NCI-H187 (cell line): ENCODE measurements around the gene GNPTG.

Experiments
- DNase-seq, 2 experiments: peaks; one replicate each; lab custom pipeline; 2025; lab: John Stamatoyannopoulos, UW

Gene GNPTG

GRCh38 chr16:1347286-1347855, 4.4 kb upstream of the GNPTG start:
- no peak for DNase-seq

- DNase-seq: no peak
Measured at GRCh38 chr16:1347962-1348361, 3.8 kb upstream of the GNPTG start.

- DNase-seq: no peak
Measured at GRCh38 chr16:1348441-1348840, 3.3 kb upstream of the GNPTG start.

- DNase-seq: no peak
Measured at GRCh38 chr16:1348926-1349325, 2.8 kb upstream of the GNPTG start.

- no peak for DNase-seq
Measured at GRCh38 chr16:1349351-1349750, 2.4 kb upstream of the GNPTG start.

- no peak for DNase-seq
Measured at GRCh38 chr16:1349951-1350350, 1.8 kb upstream of the GNPTG start.

GRCh38 chr16:1350691-1351090, 1.0 kb upstream of the GNPTG start:
- DNase-seq: no peak

GRCh38 chr16:1351215-1351581, 533 bp upstream of the GNPTG start:
- DNase-seq: no peak

- DNase-seq: no peak
Measured at GRCh38 chr16:1354815-1355540, 3.2 kb downstream of the GNPTG start.

GRCh38 chr16:1355591-1355990, 3.9 kb downstream of the GNPTG start:
- DNase-seq: no peak

- no peak for DNase-seq
Measured at GRCh38 chr16:1356061-1356900, 4.5 kb downstream of the GNPTG start.

GRCh38 chr16:1357906-1358566, 6.3 kb downstream of the GNPTG start:
- no peak for DNase-seq

- DNase-seq: no peak
Measured at GRCh38 chr16:1361685-1362360, 10.1 kb downstream of the GNPTG start.

GRCh38 chr16:1362807-1363206, 11.1 kb downstream of the GNPTG start:
- DNase-seq: no peak

GRCh38 chr16:1363501-1364041, 11.8 kb downstream of the GNPTG start:
- peak in 1 of 2 experiments; percentile 22 for DNase-seq

- DNase-seq: no peak
Measured at GRCh38 chr16:1364510-1364909, 12.8 kb downstream of the GNPTG start.

- no peak for DNase-seq
Measured at GRCh38 chr16:1366060-1366711, 14.5 kb downstream of the GNPTG start.

- DNase-seq: peak; percentile 49 to 59
Measured at GRCh38 chr16:1366712-1367299, 15.1 kb downstream of the GNPTG start.

- peak in 1 of 2 experiments; percentile 79 for DNase-seq
Measured at GRCh38 chr16:1367486-1368174, 15.9 kb downstream of the GNPTG start.
